GM19455 (cell line): Measurements from ENCODE around the gene GUCY1A2.

Experiments used
- ATAC-seq: cut with Tn5 transposase; IDR thresholded peaks from one replicate; pipeline ENCODE4 v1.9.1; 2021; ENCODE audit not compliant: unreplicated experiment

Gene GUCY1A2

DNA sequence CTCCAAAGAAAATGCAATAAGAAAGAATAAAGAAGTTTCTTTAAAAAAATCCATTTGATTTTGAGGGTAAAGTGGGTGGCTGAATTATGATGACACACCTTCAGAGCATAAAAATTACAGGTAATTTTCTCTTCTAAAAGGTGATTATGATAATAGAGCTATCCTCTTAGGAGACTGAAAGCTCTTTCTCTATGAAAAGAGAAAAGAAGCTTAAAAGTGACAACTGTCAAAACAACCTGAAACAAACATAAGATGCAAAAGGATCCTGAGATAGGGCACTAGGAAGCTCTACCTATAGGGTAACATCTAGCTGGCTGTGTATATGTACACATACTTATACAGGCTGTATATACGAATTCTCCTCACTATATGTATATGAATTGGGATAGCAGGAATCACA lies 270.2 kb downstream of the GUCY1A2 start:
- no peak for ATAC-seq

DNA sequence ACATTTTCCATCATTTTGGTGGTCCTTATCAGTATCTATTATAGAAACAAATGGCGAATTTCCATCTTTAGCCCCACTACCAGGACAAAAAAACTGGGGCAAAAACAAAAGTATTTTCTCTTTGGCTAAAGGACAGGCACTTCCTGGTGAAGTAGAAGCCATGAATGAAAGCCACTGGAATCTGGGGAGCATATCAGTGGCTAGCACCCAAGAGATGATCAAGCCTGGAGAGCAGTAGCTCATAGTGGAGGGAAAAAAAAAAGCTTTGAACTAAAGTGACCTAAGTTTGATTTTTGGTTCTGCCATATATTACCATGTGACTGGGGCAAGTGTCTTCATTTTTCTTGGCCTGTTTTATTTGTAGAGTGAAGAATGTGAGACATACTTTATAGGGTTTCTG lies 272.3 kb downstream of the GUCY1A2 start:
- no peak for ATAC-seq

DNA sequence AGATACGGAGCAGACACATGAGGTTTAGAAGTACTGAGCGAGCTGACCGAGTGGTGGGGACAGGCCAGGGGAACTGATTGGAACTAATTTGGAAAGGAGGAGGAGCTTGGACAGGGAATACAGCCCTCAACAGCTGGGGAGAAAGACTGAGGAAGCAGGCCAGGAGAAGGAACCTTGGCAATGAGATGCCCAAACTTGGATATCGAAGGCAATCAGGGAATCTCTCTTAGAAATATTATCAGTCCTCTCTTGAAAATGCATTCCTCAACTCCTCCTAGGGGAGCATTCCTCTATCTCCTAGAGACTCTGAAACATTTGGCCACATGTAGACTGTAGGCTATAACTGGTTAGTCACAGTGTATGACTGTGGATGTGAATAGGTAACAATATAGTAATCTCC lies 284.6 kb downstream of the GUCY1A2 start:
- no peak for ATAC-seq

DNA sequence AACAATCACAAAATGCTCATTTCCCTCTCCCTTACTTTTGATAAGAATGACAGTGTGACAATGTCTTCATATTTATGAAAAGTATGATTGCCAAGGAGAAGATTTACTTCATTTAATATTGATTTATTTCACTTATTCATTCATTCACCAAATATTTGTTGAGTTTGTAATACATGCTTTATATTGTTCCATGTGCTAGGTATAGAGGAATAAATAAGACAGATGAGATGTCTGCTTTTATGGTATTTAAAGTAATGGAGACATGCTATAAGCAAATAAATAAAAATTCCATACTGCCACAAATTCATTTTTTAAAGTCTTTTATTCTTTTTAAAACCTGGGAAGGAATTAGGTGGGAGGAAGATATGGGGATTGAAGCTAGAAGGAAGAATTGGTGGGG lies 289.4 kb downstream of the GUCY1A2 start:
- ATAC-seq, result no peak

DNA sequence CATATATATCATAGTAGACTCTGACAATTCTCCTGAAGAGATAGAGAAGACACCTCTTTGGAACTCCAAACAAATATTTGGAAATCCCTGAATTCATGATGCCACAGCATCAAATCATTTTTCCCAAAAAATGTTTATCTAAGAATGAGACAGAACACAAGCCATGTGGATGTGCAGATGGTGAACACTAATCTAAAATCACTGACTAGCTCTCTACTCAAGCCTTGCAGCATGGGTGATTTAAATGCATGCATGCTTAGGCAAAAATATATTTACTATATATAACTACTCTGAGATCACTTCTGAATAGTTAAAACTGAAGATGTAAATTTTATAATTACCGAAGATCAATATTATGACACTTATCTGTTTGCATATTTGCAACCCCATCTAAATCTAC lies 289.9 kb downstream of the GUCY1A2 start:
- ATAC-seq, result no peak

DNA sequence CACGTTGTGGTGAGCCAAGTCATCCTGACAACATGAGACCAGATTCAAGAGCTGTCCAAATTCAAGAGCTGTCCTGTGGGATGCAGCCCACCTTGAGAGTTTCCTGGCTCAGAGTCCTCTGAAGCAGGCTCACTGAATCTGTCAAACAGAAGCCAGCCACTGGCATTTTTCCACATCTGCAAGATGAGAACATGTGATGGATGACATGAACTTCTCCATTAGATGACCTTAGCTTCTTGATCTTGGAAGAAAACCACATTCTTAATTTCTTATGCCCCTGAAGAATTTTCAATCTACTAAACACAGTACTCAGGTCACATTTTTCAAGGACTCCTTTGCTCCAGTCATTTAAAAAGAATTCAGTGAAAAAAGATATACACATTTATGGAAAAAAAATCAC lies 291.0 kb downstream of the GUCY1A2 start:
- no peak for ATAC-seq

DNA sequence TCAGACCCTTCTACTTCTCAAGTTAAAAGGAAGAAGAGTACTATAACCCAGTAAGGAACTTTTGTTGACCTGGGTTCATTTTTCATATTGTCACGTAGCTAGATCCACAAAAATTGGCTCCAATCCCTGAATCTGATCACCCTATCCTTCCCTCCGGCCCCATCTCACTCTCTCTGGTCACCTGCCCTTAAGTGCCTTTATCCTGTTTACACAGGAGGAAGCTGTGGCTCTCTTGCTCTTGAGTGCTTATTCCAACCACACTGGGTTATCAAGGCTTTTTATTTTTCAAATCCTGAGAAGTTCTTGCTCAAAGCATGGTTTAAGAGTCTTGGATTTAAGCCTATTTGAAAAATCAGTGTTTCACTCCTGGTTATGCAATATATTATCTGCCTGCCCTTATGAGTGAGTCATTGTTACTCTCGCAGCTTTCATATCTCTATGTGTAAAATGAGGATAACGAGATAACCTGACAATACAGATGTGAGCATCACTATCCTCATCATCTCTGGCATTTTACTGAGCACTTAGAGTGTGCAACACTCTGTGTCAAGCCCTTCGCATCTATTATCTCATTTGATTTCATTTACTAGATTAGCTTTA lies 293.9 kb downstream of the GUCY1A2 start:
- no peak for ATAC-seq

DNA sequence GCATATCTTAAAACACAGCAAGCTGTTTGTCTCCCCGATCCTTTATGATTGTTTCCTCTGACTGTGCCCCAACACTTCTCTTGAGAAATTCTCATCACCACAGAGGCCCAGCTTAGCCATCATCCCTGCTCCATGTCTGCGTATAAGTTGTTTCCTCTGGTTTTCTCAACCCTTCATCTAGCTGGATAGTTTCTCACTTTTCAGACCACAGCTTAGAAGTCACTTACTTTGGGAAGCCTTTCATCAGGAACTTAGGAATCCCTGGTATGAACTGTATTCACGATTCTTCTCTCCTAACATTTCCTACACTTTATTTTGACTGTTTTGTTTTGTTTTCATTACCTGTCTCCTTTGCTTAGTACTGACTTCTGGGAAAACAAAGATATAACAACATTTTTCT lies 295.2 kb downstream of the GUCY1A2 start:
- no peak for ATAC-seq

DNA sequence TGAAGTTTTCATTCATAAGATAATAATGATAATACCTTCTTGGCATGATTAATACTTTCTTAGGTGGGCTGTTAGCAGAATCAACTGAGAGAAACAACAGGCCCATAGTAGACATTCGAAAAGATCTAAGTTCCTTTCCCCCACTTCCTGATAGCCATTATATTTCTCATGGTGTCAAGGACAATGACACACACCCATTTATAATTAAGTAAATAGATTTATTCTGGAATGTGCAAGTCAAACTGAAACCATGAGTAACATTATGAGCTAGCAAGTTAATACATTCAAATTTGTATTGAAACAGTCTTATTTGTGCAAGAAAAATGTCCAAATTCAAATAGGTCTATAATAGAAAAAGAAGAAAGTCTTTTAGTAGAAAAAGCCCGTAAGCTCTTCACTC lies 301.1 kb downstream of the GUCY1A2 start:
- no peak for ATAC-seq

DNA sequence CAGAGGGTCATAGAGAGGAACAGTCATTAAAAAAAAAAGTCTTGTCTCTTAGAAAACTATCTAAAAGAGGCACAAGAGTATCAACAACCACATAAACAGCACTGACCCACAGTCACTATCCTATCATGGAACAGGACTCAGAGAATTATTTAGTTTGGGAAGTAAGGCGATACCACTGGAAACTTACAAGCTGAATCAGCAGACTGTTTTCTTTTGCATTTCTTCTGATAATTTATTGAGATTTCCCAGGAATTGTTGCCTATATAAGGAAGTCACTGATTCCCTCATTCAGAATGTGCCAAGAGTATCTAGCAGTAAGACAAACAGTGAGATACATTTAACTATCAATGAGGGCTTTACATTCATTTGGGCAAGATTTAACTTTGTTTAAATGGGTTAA lies 304.1 kb downstream of the GUCY1A2 start:
- ATAC-seq, result no peak

DNA sequence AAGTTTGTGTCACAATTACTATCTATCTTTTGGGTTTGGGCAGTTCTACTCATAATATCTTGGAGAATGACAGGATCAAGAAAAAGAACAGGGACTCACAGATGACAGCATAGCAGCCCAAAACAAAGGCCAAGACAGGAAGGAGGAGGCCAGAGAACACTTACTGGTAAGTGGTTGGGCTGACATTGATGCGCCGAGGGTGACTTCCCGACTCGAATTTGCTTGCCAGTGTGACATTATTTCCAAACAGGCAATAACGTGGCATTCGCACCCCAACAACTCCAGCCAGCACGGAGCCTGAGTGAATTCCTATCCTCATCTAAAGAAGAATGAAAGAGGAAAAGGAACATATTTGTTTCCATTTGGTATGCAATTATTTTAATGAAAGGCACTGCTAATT lies 309.9 kb downstream of the GUCY1A2 start:
- ATAC-seq, result no peak

DNA sequence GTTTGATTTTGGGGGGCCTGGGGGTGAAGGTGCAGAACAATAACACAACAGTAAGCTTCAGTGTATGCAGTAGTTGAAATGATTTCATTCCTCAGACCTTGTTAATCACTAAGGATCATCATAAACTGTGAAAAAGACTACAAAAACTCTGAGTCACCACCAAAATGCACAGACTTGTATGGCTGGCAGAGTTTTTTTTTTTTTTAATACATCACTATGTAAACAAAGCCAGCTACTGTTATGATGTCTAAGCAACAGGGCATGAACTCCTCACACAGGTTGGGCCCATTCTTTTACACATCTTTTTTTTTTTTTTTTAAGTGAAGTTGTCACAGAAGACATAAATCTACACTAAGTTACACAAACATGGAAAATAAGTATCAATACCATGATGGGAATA lies 311.9 kb downstream of the GUCY1A2 start:
- no peak for ATAC-seq

DNA sequence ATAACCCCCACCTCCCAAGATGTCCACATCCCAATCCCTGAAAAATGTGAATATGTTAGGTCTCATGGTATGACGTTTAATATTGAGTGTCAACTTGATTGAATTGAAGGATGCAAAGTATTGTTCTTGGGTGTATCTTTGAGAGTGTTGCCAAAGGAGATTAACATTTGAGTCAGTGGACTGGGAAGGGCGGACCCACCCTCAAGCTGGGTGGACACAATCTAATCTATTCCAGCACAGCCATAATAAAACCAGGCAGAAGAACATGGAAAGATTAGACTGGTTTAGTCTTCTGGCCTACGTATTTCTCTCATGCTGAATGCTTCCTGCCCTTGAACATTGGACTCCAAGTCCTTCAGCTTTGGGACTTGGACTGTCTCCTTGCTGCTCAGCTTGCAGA lies 315.5 kb downstream of the GUCY1A2 start:
- ATAC-seq, result no peak

DNA sequence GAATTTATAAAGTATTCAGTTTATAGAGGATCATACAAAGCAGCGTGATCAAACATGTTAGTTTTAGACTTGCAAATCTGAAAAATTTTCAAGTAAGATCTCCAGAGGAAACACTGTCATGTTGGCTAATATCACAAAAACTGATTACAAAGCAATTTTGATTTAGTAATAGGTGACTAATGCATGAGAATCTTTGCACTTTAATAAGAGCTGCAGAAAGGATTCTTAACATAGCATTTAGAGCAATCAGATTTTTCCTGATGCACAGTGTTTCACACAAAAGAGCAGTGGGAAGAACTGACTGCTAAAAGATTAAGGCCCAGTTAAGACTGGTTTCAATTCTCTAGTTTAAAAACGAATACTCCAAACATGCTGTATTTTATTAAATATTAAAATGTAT lies 321.2 kb downstream of the GUCY1A2 start:
- ATAC-seq, result no peak

DNA sequence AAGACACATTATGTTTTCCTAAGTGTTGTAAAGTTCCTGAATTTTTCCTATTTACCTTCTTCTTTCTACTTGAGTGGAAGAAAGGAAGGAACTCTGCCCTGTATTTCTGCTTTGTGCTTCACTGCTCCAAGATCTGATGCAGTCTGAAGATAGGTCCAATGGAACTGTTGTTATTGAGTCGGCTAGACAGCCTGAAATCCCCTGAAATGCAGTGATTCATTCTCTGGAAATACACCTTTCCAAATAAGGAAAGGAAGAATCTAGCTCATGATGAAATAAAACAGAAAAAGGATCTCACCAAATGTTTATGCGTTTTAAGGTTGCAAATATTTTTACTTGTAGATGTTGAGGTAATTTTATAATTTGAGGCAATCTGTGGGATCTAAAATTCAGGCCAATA lies 322.8 kb downstream of the GUCY1A2 start:
- no peak for ATAC-seq

DNA sequence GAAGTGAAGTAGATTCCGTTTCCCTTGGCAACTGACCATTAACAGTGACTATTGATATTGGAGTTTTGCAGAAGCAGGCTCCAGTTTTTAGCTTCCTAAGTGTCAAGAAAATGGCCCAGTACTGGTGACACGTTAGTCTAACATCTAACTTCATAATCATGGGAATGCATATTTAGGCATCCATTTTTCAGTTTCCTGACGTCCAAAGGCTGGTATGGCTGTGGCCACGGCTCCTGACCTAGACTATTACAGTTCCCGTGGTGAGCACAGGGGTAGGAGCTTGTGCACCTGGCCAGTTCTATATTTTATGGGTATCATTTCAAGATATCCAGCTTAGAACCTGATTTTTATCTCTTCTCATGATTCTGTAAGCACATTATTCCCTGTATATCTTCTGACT lies 323.8 kb downstream of the GUCY1A2 start:
- no peak for ATAC-seq

DNA sequence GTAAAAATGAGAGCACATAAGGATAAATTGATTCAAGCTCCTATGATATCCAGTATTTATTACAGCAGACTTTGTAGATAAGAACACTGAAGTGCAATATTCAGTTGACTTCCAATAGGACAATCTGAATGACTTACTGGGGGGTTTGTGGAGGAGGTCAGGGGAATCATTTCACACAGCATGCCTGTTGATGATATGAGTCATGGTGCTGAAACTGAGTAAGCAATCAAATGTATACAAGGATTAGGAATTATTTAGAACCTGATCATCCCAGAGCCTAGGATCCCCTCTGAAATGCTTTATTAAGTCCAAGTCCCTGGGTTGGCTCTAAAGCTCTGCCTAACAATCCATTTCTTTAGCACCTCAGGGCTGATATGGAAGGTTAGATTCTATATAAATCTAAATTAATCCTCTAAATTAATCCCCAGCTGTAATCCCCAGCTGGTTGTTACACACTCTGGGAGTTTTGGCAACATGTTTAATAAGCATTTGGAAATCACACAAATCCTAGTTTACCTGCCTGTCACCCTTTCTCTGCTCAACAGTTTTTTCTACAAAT lies 326.4 kb downstream of the GUCY1A2 start:
- no peak for ATAC-seq

DNA sequence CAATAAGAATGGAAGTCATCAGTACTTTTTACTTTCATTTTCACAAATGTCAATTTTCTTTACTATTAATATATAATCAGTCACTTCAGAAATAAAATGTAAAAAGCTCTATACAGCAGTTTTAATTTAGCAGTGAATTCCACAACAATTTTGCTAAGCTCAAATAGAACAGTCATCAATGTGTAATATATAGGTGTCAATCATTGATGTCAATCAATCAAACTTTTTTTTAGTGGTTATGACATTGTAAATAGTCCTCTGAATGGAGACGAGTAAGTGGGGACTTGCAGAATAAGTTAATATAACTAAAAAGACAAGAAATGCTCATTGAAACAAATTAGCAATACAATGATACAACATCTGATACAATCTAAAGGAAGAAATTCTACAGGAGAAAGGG lies 327.4 kb downstream of the GUCY1A2 start:
- ATAC-seq, result no peak

DNA sequence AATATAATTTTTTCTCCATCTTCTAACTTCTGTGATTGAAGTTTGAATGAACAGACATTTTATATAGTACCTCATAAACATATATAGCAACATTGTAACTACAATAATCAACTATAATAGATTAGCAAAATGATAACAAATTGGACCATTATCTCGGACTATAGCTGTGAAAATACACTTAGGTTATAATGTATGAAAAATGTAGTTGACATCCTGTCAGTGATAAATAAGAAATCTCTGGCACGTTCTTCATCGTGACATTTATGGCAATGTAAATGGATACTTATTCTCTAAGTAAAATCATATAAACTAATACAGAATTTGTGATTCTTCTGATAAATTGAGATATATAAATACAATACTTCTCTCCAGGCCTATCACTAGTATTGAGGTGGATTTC lies 333.3 kb downstream of the GUCY1A2 start:
- no peak for ATAC-seq

DNA sequence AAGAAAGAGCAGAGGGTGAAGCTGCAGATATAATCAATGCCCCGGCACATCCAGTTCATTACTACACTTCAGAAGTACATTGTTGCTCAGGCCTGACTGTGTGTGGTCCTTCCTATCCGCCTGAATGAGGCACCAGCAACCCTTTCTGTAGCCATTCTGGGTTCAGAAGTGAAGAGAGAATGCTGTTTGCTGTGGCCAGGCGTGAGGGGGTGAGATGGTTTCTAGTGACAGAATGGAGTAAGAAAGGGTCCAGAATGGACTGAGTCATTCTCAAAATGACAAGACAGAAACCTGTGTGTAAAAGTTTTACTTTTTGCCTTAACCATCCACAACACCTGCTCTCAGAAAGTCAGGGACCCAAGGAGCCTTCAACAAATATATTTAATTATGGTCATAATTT lies 334.8 kb downstream of the GUCY1A2 start:
- ATAC-seq, result no peak

DNA sequence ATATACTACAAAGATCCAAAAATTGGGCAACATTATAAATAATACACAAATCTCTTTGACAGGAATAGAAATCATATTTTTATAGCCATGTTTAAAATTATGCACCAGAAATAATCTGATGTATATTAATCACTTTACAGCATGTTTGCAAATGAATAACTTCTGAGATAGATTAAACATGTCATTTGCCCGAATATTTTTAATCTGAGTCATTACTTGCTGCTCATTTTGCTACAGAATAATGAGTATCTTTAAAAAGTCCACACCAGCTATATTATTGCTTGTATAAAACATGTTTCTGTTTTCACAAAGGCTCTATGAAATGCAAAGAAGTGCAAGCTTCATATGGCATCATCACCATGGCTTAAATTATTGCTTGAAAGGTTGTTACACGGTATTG lies 336.8 kb downstream of the GUCY1A2 start:
- ATAC-seq, result no peak

DNA sequence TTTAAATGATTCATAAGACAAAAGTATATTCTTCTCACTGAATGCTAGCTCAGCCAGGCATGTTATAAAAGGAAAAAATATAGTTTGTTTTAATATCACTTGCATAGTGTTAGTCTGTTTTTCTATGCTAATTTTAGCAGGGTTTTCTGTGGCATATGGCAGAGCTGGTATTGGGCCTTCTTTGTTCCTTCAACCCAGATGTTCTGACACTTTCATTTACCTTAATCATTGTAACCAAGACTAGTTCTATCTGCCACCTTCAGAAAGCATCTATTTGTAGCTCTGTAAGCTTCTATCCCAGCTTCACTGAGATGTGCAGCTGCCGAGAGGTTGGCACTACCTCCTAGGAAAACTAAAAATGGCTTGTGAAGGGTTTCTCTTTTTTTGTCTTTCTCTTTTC lies 338.7 kb downstream of the GUCY1A2 start:
- ATAC-seq, result no peak

DNA sequence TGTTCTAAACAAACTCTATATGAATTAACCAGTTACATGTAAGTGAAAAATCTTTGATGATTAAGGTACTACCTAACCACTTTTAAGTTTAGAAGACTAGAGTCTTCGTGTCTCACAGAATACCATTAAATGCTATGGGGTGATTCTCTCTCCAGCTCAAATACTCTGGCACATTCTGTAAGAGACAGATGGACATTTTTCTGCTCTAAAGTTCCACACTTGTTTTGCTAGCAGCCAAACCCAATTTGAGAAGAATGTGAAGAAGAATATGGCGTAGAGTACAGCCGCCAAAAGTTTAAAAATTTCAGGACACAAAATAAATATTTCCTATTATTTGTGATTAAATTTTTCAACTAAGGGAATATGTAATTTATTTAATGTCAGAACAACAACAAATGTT lies 339.1 kb downstream of the GUCY1A2 start:
- no peak for ATAC-seq
